GM13977 (cell line): Measurements from ENCODE around the gene FOXO3.

Experiments
- DNase-seq: peaks from one replicate; pipeline ENCODE4 v3.0.0; 2012; ENCODE audit warnings: low spot score
- in situ Hi-C: fragments of 300-500 bp; cut with MboI; formaldehyde crosslinking; loops from one replicate; pipeline ENCODE4 v1.12.0; 2022; ENCODE audit warnings: low sequenced_read_pairs, low pct_unique_long_range_greater_than_20kb, mixed read lengths, inconsistent platforms; ENCODE audit not compliant: unreplicated experiment
- TF ChIP-seq, protein P1 (sequence below): IDR thresholded peaks from 2 replicates; pipeline ENCODE4 v1.5.1; 2012; ENCODE audit warnings: mild to moderate bottlenecking, control low read depth; ENCODE audit not compliant: insufficient read depth; ENCODE audit errors: extremely low read depth, missing control alignments

The FOXO3 gene

DNA sequence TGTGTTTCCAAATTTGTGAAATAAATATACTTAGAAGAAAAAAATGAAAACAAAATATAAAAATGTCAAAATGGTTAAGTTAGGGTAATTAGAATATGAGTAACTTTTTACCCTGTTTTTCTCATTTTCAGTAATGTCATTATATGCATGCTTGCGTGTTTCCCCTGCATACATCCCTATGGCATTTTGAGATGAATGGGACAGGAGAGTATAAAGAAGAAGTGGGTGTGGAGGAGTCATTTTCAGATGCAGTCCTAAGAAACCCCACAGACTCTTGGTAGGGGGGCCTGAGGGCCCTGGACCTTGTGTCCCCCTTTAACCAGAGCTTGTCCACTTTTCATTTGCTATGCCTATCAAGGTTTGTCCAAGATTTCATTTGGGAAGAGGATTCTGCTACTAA lies 77.2 kb downstream of the FOXO3 start:
- TF ChIP-seq, protein P1, sequence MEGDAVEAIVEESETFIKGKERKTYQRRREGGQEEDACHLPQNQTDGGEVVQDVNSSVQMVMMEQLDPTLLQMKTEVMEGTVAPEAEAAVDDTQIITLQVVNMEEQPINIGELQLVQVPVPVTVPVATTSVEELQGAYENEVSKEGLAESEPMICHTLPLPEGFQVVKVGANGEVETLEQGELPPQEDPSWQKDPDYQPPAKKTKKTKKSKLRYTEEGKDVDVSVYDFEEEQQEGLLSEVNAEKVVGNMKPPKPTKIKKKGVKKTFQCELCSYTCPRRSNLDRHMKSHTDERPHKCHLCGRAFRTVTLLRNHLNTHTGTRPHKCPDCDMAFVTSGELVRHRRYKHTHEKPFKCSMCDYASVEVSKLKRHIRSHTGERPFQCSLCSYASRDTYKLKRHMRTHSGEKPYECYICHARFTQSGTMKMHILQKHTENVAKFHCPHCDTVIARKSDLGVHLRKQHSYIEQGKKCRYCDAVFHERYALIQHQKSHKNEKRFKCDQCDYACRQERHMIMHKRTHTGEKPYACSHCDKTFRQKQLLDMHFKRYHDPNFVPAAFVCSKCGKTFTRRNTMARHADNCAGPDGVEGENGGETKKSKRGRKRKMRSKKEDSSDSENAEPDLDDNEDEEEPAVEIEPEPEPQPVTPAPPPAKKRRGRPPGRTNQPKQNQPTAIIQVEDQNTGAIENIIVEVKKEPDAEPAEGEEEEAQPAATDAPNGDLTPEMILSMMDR = no peak
- no peak for DNase-seq
- in situ Hi-C loops = no loop called here

DNA sequence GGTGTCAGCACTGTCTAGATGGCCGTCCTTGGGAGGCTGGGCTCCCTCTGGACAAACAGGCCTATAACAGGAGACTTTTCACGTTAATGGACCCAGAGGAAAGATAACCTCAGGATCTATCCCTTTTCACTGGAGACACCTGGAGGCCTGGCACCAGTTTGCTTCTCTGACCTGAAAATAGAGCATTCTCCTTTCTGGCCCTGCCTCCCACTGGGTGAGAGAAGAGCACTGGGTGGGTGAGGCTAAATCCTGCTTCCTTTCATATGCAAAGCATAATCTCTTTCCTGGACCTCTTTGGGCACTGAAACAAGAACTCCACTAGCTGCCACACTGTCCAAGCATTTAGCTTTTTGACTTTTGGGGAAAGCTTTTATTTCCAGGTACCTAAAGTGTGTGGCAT lies 78.3 kb downstream of the FOXO3 start:
- no peak for DNase-seq
- TF ChIP-seq, protein P1 = no peak
- in situ Hi-C loops = no loop called here

DNA sequence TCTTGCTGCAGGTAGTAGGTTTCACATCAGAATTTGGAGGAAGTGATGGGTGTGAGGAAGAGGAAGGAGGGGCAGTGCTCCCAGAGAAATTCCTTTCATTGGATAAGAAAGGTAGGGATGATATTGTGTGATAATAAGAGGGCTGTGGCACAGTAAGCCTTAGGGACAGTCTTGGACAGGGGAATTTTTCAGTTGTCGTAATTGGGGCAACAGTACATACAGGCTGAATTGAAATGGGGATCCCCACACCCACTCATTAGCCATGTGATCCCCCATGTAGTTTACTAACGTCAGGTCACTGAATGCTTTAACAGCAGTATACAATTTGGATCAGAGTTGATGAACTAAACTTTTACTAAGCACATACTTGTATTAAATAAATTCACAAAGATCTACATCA lies 79.4 kb downstream of the FOXO3 start:
- in situ Hi-C loops = no loop called here
- TF ChIP-seq, protein P1 = no peak
- DNase-seq = no peak

DNA sequence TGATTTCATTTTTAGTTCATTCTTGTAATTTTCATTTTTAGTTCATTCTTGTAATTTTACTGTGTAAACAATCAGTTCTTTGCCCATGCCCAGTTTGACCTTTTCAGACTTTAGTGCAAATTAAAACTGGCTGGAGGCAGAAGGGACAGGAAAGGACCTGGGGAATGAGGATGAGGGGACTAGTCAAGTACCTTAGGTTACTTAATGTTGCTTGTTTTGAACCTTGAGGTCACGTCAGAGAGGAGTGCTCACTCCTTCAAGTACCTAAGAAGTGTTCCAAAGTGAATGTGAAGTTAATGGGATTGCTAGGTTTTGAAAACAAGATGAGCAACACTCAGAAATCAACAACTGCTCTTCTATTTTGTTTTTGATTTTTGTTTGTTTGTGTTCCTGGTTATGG lies 82.5 kb downstream of the FOXO3 start:
- in situ Hi-C loops = no loop called here
- no peak for DNase-seq
- TF ChIP-seq, protein P1 = no peak

DNA sequence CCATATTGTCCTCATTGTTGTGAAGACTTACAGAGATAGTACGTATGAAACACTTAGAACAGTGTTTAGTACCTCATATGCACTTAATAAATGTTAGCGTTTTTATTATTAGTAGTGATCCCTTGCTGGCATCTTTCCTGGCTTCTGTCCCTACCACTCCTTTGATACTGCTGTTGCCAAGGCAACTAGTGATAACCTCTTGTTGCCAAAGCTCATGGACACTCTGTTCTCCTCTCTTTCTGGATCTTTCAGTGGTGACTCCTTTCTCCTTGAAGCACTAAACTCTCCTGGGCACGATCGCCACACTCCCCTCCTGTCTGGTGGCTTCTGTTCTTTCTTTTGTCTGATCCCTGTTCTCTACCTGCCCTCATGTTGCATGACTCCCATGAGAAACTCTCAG lies 83.5 kb downstream of the FOXO3 start:
- TF ChIP-seq, protein P1 = no peak
- in situ Hi-C loops = no loop called here
- DNase-seq = no peak

DNA sequence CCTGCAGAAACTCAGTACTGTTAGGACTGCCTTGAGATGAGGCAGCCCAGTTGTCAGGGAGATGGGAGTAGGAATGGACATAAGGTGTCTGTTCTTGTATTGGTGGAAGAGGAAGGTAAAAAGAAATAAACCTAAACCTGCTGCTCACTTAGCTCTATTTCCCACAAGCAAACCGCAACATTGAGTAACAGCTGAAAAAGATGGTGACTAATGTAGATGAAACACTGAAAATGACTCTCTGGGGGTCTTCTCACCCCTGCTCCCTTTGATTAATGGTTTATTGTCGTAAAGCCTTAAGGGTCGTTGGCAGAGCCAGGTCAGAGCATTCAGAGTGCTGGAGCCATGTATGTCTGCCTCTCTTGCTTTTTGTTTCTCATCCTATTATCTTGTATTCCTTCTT lies 87.5 kb downstream of the FOXO3 start:
- DNase-seq = no peak
- in situ Hi-C loops = no loop called here
- TF ChIP-seq, protein P1 = no peak

DNA sequence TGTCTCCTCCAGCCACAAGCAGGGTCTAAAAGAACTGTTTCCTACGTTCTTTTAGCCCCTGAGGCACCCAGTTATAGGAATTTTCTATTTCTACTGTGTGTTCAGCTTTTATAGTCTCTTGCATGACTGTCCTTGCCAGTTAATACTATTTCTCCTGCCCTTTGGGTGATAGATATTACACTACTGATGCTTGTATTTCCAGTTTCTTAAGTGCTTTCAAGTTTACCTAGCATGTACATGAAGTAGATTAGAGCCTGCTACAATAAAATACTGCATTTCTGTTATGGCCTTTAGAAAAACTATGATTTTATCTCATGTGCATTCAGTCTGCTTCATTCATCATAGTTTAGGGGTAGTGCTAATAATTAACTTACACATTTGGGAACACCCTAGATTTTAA lies 89.6 kb downstream of the FOXO3 start:
- TF ChIP-seq, protein P1 = no peak
- in situ Hi-C loops = no loop called here
- DNase-seq = no peak
